Measurements from ENCODE around the gene CD63. TPM values are rescaled to one million over a fixed set of nuclear protein-coding genes. Genes with fewer than 3 reads are reported as not detected.

CD63 gene
- total and polyA plus RNA-seq, 9 of the 15 experiments (the other 6 are each of a cell fraction or from before 2014, with no cell fraction given) = 313 to 735 (median 433) TPM

DNA sequence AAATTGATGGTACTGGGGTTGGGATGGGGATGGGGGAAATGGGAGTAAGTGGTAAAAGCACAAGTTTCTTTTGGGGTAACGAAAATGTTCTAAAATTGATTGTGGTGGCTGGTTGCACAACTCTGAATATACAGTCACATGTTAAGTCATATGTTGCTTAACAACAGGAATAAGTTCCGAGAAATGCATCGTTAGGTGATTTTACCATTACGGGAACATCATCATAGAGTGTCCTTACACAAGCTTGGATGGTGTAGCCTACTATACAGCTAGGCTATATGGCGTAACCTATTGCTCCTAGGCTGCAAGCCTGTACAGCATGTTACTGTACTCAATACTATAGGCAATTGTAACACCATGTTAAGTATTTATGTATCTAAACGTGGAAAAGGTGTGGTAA is 52.1 kb downstream of the CD63 start:
- ChIA-PET CTCF (ENCODE audit: low intra/inter-chr PET ratio) (no interaction called here), POLR2A (no interaction called here)
- no peak overlapping the region for H3K9ac ChIP-seq (ENCODE audit: insufficient read depth in 1 of 2, low read depth in 2 of 2, low read length in 2 of 2)
- H3K9me3 ChIP-seq (replicated peaks; ENCODE audit: control insufficient read depth, insufficient read depth, low read depth, low read length) = no peaks in the 10 kb centered on the region
- intact Hi-C loops (cut with micrococcal nuclease) = no loop called here
- no peaks in the 10 kb centered on the region for H4K20me1 ChIP-seq (replicated peaks; ENCODE audit: control insufficient read depth, insufficient read depth, low read length)
- FAIRE-seq (no peak), ATAC-seq (no peak), DNase-seq (ENCODE audit: extremely low read depth in 1 of 4, low spot score in 3 of 4) (no peak)
- no peak overlapping the region for H2AFZ ChIP-seq (ENCODE audit: low read depth, low read length)
- H3K27ac ChIP-seq (ENCODE audit: extremely low read depth, low read depth, low read length) = no peak overlapping the region
- no TSS peak for BruUV-seq (replicated peaks)
- WGBS (ENCODE audit: insufficient coverage, low coverage, missing lambda C conversion rate) = 3% methylated on average over 6 of the region's 6 CpGs
- no peaks in the 10 kb centered on the region for H3K79me2 ChIP-seq (ENCODE audit: control insufficient read depth, insufficient read depth, low read length)
- peak; percentile 68 for TF ChIP-seq CEBPB (tag; IDR thresholded peaks at IDR 0.05)
- no peak for TF ChIP-seq ZNF583 (CRISPR knock-in tag; IDR thresholded peaks at IDR 0.05)
- TF ChIP-seq RCOR1 (IDR thresholded peaks at IDR 0.05; ENCODE audit: borderline replicate concordance in 1 of 2, low read depth in 2 of 2, low read length in 2 of 2) = no peak
- TF ChIP-seq LCOR (CRISPR knock-in tag; IDR thresholded peaks at IDR 0.05) = no peak
- TF ChIP-seq CEBPG (CRISPR knock-in tag; IDR thresholded peaks at IDR 0.05) = no peak
- TF ChIP-seq CEBPG (tag; conservative IDR thresholded peaks at IDR 0.05 in 1 of 2, IDR thresholded peaks at IDR 0.05 in 1 of 2) = peak in 1 of 2 experiments; percentile 35; a peak in 1 of 4 replicates
- no peak for TF ChIP-seq GATA2 (CRISPR knock-in tag; IDR thresholded peaks at IDR 0.05)
- TF ChIP-seq, protein P1, sequence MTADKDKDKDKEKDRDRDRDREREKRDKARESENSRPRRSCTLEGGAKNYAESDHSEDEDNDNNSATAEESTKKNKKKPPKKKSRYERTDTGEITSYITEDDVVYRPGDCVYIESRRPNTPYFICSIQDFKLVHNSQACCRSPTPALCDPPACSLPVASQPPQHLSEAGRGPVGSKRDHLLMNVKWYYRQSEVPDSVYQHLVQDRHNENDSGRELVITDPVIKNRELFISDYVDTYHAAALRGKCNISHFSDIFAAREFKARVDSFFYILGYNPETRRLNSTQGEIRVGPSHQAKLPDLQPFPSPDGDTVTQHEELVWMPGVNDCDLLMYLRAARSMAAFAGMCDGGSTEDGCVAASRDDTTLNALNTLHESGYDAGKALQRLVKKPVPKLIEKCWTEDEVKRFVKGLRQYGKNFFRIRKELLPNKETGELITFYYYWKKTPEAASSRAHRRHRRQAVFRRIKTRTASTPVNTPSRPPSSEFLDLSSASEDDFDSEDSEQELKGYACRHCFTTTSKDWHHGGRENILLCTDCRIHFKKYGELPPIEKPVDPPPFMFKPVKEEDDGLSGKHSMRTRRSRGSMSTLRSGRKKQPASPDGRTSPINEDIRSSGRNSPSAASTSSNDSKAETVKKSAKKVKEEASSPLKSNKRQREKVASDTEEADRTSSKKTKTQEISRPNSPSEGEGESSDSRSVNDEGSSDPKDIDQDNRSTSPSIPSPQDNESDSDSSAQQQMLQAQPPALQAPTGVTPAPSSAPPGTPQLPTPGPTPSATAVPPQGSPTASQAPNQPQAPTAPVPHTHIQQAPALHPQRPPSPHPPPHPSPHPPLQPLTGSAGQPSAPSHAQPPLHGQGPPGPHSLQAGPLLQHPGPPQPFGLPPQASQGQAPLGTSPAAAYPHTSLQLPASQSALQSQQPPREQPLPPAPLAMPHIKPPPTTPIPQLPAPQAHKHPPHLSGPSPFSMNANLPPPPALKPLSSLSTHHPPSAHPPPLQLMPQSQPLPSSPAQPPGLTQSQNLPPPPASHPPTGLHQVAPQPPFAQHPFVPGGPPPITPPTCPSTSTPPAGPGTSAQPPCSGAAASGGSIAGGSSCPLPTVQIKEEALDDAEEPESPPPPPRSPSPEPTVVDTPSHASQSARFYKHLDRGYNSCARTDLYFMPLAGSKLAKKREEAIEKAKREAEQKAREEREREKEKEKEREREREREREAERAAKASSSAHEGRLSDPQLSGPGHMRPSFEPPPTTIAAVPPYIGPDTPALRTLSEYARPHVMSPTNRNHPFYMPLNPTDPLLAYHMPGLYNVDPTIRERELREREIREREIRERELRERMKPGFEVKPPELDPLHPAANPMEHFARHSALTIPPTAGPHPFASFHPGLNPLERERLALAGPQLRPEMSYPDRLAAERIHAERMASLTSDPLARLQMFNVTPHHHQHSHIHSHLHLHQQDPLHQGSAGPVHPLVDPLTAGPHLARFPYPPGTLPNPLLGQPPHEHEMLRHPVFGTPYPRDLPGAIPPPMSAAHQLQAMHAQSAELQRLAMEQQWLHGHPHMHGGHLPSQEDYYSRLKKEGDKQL (CRISPR knock-in tag; IDR thresholded peaks at IDR 0.05; ENCODE audit: borderline replicate concordance) = no peak
- TF ChIP-seq ZNF324 (CRISPR knock-in tag; IDR thresholded peaks at IDR 0.05) = no peak
- TF ChIP-seq NCOA1 (IDR thresholded peaks at IDR 0.05; ENCODE audit: low read depth) = no peak
- H3K4me2 ChIP-seq (ENCODE audit: insufficient read depth, low read length) = no peak overlapping the region
- no peaks in the 10 kb centered on the region for H3K9me1 ChIP-seq (ENCODE audit: control insufficient read depth, insufficient read depth, low read length)
- peaks cover 0 to 5% of the 10 kb centered on the region in 2 experiments; a peak in 2 of 5 replicates for H3K4me1 ChIP-seq (replicated peaks in 1 of 2; ENCODE audit: control insufficient read depth in 2 of 2, insufficient read depth in 2 of 2, low read length in 2 of 2)
- H3K27me3 ChIP-seq (ENCODE audit: control insufficient read depth in 2 of 2, insufficient read depth in 2 of 2, low read length in 2 of 2) = peaks cover 2 to 19% of the 10 kb centered on the region in 2 experiments; a peak in 4 of 5 replicates
- H3K4me3 ChIP-seq = no peak overlapping the region
- in situ Hi-C loops (cut with MboI) = no loop called here
- H3K36me3 ChIP-seq (ENCODE audit: control insufficient read depth, insufficient read depth, low read length) = no peaks in the 10 kb centered on the region

Data from K562 (cell line).